Measurements from ENCODE around the gene ALG11.

ALG11 gene

GRCh38 chr13:51974482-51974881 lies 37.7 kb upstream of the ALG11 start:
- H3K4me3 ChIP-seq (ENCODE audit: control insufficient read depth, low read depth, low read length), result no peak overlapping the region
- TF ChIP-seq CTCF (IDR thresholded peaks at IDR 0.05; ENCODE audit: control insufficient read depth, insufficient read depth, low read depth, low read length, missing control alignments), result no peak
- no peak for DNase-seq (ENCODE audit: low read depth)

- no peak for TF ChIP-seq CTCF (IDR thresholded peaks at IDR 0.05; ENCODE audit: control insufficient read depth, insufficient read depth, low read depth, low read length, missing control alignments)
- DNase-seq (ENCODE audit: low read depth), result no peak
- H3K4me3 ChIP-seq (ENCODE audit: control insufficient read depth, low read depth, low read length), result no peak overlapping the region
These were observed 35.8 kb upstream of the ALG11 start for GRCh38 chr13:51976423-51976822.

- H3K4me3 ChIP-seq (ENCODE audit: control insufficient read depth, low read depth, low read length), result no peak overlapping the region
- DNase-seq (ENCODE audit: low read depth), result no peak
- no peak for TF ChIP-seq CTCF (IDR thresholded peaks at IDR 0.05; ENCODE audit: control insufficient read depth, insufficient read depth, low read depth, low read length, missing control alignments)
These were observed 35.3 kb upstream of the ALG11 start for GRCh38 chr13:51976890-51977289.

- DNase-seq (ENCODE audit: low read depth), result no peak
- no peak for TF ChIP-seq CTCF (IDR thresholded peaks at IDR 0.05; ENCODE audit: control insufficient read depth, insufficient read depth, low read depth, low read length, missing control alignments)
- H3K4me3 ChIP-seq (ENCODE audit: control insufficient read depth, low read depth, low read length), result no peak overlapping the region
These were observed 34.6 kb upstream of the ALG11 start for GRCh38 chr13:51977625-51978024.

- DNase-seq (ENCODE audit: low read depth), result no peak
- no peak for TF ChIP-seq CTCF (IDR thresholded peaks at IDR 0.05; ENCODE audit: control insufficient read depth, insufficient read depth, low read depth, low read length, missing control alignments)
- no peak overlapping the region for H3K4me3 ChIP-seq (ENCODE audit: control insufficient read depth, low read depth, low read length)
These were observed 33.2 kb upstream of the ALG11 start for GRCh38 chr13:51978796-51979556.

GRCh38 chr13:51980908-51981307 lies 31.3 kb upstream of the ALG11 start:
- H3K4me3 ChIP-seq (ENCODE audit: control insufficient read depth, low read depth, low read length), result no peak overlapping the region
- no peak for TF ChIP-seq CTCF (IDR thresholded peaks at IDR 0.05; ENCODE audit: control insufficient read depth, insufficient read depth, low read depth, low read length, missing control alignments)
- DNase-seq (ENCODE audit: low read depth), result no peak
